ENCODE data around the gene CEP55.

CEP55 gene

GRCh38 chr10:93560541-93560940 lies 64.1 kb downstream of the CEP55 start:
- TF ChIP-seq CTCF (IDR thresholded peaks at IDR 0.05), result no peak

GRCh38 chr10:93565446-93565845 lies 69.0 kb downstream of the CEP55 start:
- TF ChIP-seq CTCF (IDR thresholded peaks at IDR 0.05), result no peak

GRCh38 chr10:93566435-93567276 lies 70.2 kb downstream of the CEP55 start, which contains the start of gene FFAR4:
Gene FFAR4 (plus strand): TSS chr10:93566665. CDS start chr10:93566721, 56 bp downstream.
- no peak for TF ChIP-seq CTCF (IDR thresholded peaks at IDR 0.05)

GRCh38 chr10:93567277-93568104 lies 71.1 kb downstream of the CEP55 start:
- TF ChIP-seq CTCF (IDR thresholded peaks at IDR 0.05), result no peak

GRCh38 chr10:93568105-93568390 lies 71.6 kb downstream of the CEP55 start:
- no peak for TF ChIP-seq CTCF (IDR thresholded peaks at IDR 0.05)

GRCh38 chr10:93570383-93570782 lies 74.0 kb downstream of the CEP55 start:
- no peak for TF ChIP-seq CTCF (IDR thresholded peaks at IDR 0.05)

GRCh38 chr10:93572606-93573005 lies 76.2 kb downstream of the CEP55 start:
- TF ChIP-seq CTCF (IDR thresholded peaks at IDR 0.05), result no peak
